Measurements from ENCODE around the gene SIRPG. TPM values are rescaled to one million over a fixed set of nuclear protein-coding genes. Genes with fewer than 3 reads are reported as not detected.

Gene SIRPG
- polyA plus RNA-seq, 1 of the 3 experiments (the other 2 are of a cell fraction): not detected

- CTCF ChIA-PET: interaction anchor here (0.6 kb wide), 2 partner anchors 13 to 370 kb away, joined by 3 read pairs; partner anchors contain the start of gene PDYN
- H4K20me1 ChIP-seq (ENCODE audit: insufficient read depth): no peaks in the 10 kb centered on the region
- no peak overlapping the region for H3K27ac ChIP-seq (ENCODE audit: low read depth in 2 of 2, low read length in 1 of 2)
- no peaks in the 10 kb centered on the region for H3K27me3 ChIP-seq (ENCODE audit: insufficient read depth)
- H3K9me2 ChIP-seq: no peaks in the 10 kb centered on the region
- no peak overlapping the region for H2AFZ ChIP-seq (ENCODE audit: low read depth)
- no peak overlapping the region for H3K4me2 ChIP-seq
- H3K9ac ChIP-seq: no peak overlapping the region
- no peaks in the 10 kb centered on the region for H3K4me1 ChIP-seq (ENCODE audit: control insufficient read depth in 1 of 2, insufficient read depth in 2 of 2, low read depth in 1 of 2, low read length in 1 of 2)
- H3K9me3 ChIP-seq: no peaks in the 10 kb centered on the region
- TF ChIP-seq FOXJ3 (CRISPR knock-in tag; IDR thresholded peaks at IDR 0.05): no peak
- H3K4me3 ChIP-seq (ENCODE audit: low read depth in 2 of 2, low read length in 1 of 2): no peak overlapping the region
- POLR2A ChIA-PET: no interaction called here
- no peak for DNase-seq
- H3K79me2 ChIP-seq (ENCODE audit: insufficient read depth): no peaks in the 10 kb centered on the region
- no peaks in the 10 kb centered on the region for H3F3A ChIP-seq (replicated peaks; ENCODE audit: insufficient read depth)
- no peaks in the 10 kb centered on the region for H3K36me3 ChIP-seq (replicated peaks in 1 of 2; ENCODE audit: control insufficient read depth in 1 of 2, insufficient read depth in 2 of 2, low read length in 1 of 2)
- WGBS (ENCODE audit: low lambda C conversion rate): 67% methylated on average over 13 of the region's 14 CpGs
Observed at GRCh38 chr20:1623501-1624205, 33.9 kb downstream of the SIRPG start.

- H3F3A ChIP-seq (replicated peaks; ENCODE audit: insufficient read depth): no peaks in the 10 kb centered on the region
- WGBS (ENCODE audit: low lambda C conversion rate): 18% methylated on average over 1 of the region's 1 CpG
Observed at GRCh38 chr20:1622450-1622849, 35.1 kb downstream of the SIRPG start.

More at GRCh38 chr20:1622450-1622849, 35.1 kb downstream of the SIRPG start:
- no peak overlapping the region for H3K4me3 ChIP-seq (ENCODE audit: low read depth in 2 of 2, low read length in 1 of 2)
- no peak for TF ChIP-seq RAD21 (IDR thresholded peaks at IDR 0.05; ENCODE audit: low read length)
- TF ChIP-seq FOSL2 (IDR thresholded peaks at IDR 0.05; ENCODE audit: borderline replicate concordance, low read depth): no peak
- TF ChIP-seq FOXJ3 (CRISPR knock-in tag; IDR thresholded peaks at IDR 0.05): no peak
- no peak for TF ChIP-seq GATA2 (CRISPR knock-in tag; IDR thresholded peaks at IDR 0.05)
- TF ChIP-seq EP300 (IDR thresholded peaks at IDR 0.05; ENCODE audit: borderline replicate concordance in 1 of 2, low read depth in 1 of 2, low read length in 1 of 2): no peak
- TF ChIP-seq, protein P1, sequence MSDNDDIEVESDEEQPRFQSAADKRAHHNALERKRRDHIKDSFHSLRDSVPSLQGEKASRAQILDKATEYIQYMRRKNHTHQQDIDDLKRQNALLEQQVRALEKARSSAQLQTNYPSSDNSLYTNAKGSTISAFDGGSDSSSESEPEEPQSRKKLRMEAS (IDR thresholded peaks at IDR 0.05; ENCODE audit: low read depth): no peak
- TF ChIP-seq TCF12 (IDR thresholded peaks at IDR 0.05): no peak
- TF ChIP-seq, protein P2, sequence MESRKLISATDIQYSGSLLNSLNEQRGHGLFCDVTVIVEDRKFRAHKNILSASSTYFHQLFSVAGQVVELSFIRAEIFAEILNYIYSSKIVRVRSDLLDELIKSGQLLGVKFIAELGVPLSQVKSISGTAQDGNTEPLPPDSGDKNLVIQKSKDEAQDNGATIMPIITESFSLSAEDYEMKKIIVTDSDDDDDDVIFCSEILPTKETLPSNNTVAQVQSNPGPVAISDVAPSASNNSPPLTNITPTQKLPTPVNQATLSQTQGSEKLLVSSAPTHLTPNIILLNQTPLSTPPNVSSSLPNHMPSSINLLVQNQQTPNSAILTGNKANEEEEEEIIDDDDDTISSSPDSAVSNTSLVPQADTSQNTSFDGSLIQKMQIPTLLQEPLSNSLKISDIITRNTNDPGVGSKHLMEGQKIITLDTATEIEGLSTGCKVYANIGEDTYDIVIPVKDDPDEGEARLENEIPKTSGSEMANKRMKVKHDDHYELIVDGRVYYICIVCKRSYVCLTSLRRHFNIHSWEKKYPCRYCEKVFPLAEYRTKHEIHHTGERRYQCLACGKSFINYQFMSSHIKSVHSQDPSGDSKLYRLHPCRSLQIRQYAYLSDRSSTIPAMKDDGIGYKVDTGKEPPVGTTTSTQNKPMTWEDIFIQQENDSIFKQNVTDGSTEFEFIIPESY (IDR thresholded peaks at IDR 0.05; ENCODE audit: borderline replicate concordance, low read depth): no peak
- TF ChIP-seq SMC3 (IDR thresholded peaks at IDR 0.05; ENCODE audit: low read depth, low read length): no peak
- TF ChIP-seq SIN3A (IDR thresholded peaks at IDR 0.05; ENCODE audit: borderline replicate concordance, low read depth, low read length): no peak
- TF ChIP-seq NRF1 (IDR thresholded peaks at IDR 0.05; ENCODE audit: low read depth, low read length): no peak
- no peak for TF ChIP-seq EZH2phosphoT487 (IDR thresholded peaks at IDR 0.05; ENCODE audit: borderline replicate concordance, low read depth)
- no peak for TF ChIP-seq ELF1 (IDR thresholded peaks at IDR 0.05)
- no peak for TF ChIP-seq TAF1 (IDR thresholded peaks at IDR 0.05; ENCODE audit: borderline replicate concordance, low read depth, low read length)
- H3K4me1 ChIP-seq (ENCODE audit: control insufficient read depth in 1 of 2, insufficient read depth in 2 of 2, low read depth in 1 of 2, low read length in 1 of 2): no peaks in the 10 kb centered on the region
- no peaks in the 10 kb centered on the region for H3K36me3 ChIP-seq (replicated peaks in 1 of 2; ENCODE audit: control insufficient read depth in 1 of 2, insufficient read depth in 2 of 2, low read length in 1 of 2)
- CTCF ChIA-PET: no interaction called here
- H3K27ac ChIP-seq (ENCODE audit: low read depth in 2 of 2, low read length in 1 of 2): no peak overlapping the region
- no peak overlapping the region for H3K4me2 ChIP-seq
- no peaks in the 10 kb centered on the region for H3K27me3 ChIP-seq (ENCODE audit: insufficient read depth)
- no peaks in the 10 kb centered on the region for H3K9me3 ChIP-seq
- no peaks in the 10 kb centered on the region for H3K79me2 ChIP-seq (ENCODE audit: insufficient read depth)
- no peak for DNase-seq
- H2AFZ ChIP-seq (ENCODE audit: low read depth): no peak overlapping the region
- H3K9me2 ChIP-seq: no peaks in the 10 kb centered on the region
- no peak overlapping the region for H3K9ac ChIP-seq
- POLR2A ChIA-PET: no interaction called here
- H4K20me1 ChIP-seq (ENCODE audit: insufficient read depth): no peaks in the 10 kb centered on the region
